ENCODE data around the gene DNAH7. TPM values are rescaled to one million over a fixed set of nuclear protein-coding genes. Genes with fewer than 3 reads are reported as not detected.

The DNAH7 gene
- total RNA-seq, 1 experiment from 2014 or later: 0.09 TPM

- Histone ChIP-seq H3T11ph (ENCODE audit: low read length) (no peak overlapping the region), H2BK5ac (ENCODE audit: insufficient read length, low read length) (no peak overlapping the region), H3K79me1 (ENCODE audit: insufficient read depth, low read depth, low read length, poor library complexity, severe bottlenecking) (no peaks in the 10 kb centered on the region), H2BK15ac (ENCODE audit: low read depth, low read length) (no peak overlapping the region), H3K14ac (ENCODE audit: insufficient read depth, low read length) (no peak overlapping the region), H4K8ac (replicated peaks; ENCODE audit: insufficient read length, low read depth, low read length) (no peak overlapping the region), H3K4me1 (ENCODE audit: insufficient read depth, low read length) (no peaks in the 10 kb centered on the region; the same call in 1 of the 2 replicates), H3K18ac (ENCODE audit: insufficient read length, low read depth, low read length) (no peak overlapping the region), H4K91ac (ENCODE audit: insufficient read length, low read depth, low read length) (no peak overlapping the region), H2BK20ac (ENCODE audit: low read depth, low read length, poor library complexity, severe bottlenecking) (no peak overlapping the region), H3K27me3 (ENCODE audit: insufficient read depth, low read length) (no peaks in the 10 kb centered on the region), H4K20me1 (ENCODE audit: control insufficient read depth, insufficient read depth, insufficient read length) (peaks cover 3% of the 10 kb centered on the region), H4K5ac (ENCODE audit: insufficient read length, low read depth, low read length) (no peak overlapping the region), H2AFZ (ENCODE audit: low read length) (no peak overlapping the region), H3K27ac (ENCODE audit: insufficient read length, low read depth, low read length) (no peak overlapping the region), H3K4me2 (ENCODE audit: insufficient read depth, insufficient read length, low read length) (no peak overlapping the region), H3K4ac (ENCODE audit: low read depth, low read length) (no peak overlapping the region), H2BK12ac (ENCODE audit: insufficient read length, low read depth, low read length) (no peak overlapping the region), H3K9me3 (ENCODE audit: control insufficient read depth, low read depth, low read length) (no peaks in the 10 kb centered on the region), H3K56ac (ENCODE audit: insufficient read length, low read depth, low read length) (no peak overlapping the region), H2BK120ac (ENCODE audit: low read depth, low read length, poor library complexity, severe bottlenecking) (no peak overlapping the region), H3K23me2 (ENCODE audit: insufficient read length, low read depth, low read length, poor library complexity, severe bottlenecking) (no peaks in the 10 kb centered on the region), H3K79me2 (ENCODE audit: insufficient read depth, low read length) (no peaks in the 10 kb centered on the region), H3K9ac (ENCODE audit: extremely low read depth, insufficient read length, low read length) (no peak overlapping the region), H2AK5ac (ENCODE audit: insufficient read length, low read length) (no peak overlapping the region), H3K23ac (ENCODE audit: insufficient read length, low read depth, low read length) (no peak overlapping the region)
- no peak overlapping the region for H3K27ac Mint-ChIP-seq
- no peak overlapping the region for H3K4me3 Mint-ChIP-seq
- H3K36me3 Mint-ChIP-seq (ENCODE audit: insufficient read depth in 1 of 3, low read depth in 3 of 3): peaks cover 3 to 10% (median 9%) of the 10 kb centered on the region in 3 experiments
- H3K4me1 Mint-ChIP-seq: peaks cover 4 to 9% of the 10 kb centered on the region in 2 experiments
- no peak for DNase-seq
- no CpG with 5 or more reads among the region's 2 CpGs for WGBS (ENCODE audit: extremely low coverage, insufficient read length, low lambda C conversion rate)
- H3K27me3 Mint-ChIP-seq (ENCODE audit: low read depth): no peaks in the 10 kb centered on the region; the same call in 1 of the 2 replicates
- peaks cover 8 to 10% of the 10 kb centered on the region in 2 experiments for H3K9me3 Mint-ChIP-seq
- no peak for TF ChIP-seq CTCF (conservative IDR thresholded peaks at IDR 0.05)
Measured at GRCh38 chr2:196077821-196078220, 9.2 kb upstream of the DNAH7 start.

All from H9 (cell line).